Fibroblast of the aortic adventitia (primary cell): ENCODE measurements around the gene IRAK2. TPM values are rescaled to one million over a fixed set of nuclear protein-coding genes. Genes with fewer than 3 reads are reported as not detected.

Experiments
- DNase-seq: peaks from one replicate; pipeline ENCODE4 v3.0.0-alpha.2; 2010; ENCODE audit warnings: low read depth
- H3K4me3 ChIP-seq: 2 replicates; pipeline ENCODE4 v1.5.1; 2011; ENCODE audit warnings: low read depth, mild to moderate bottlenecking, control low read depth, low read length, moderate library complexity
- CTCF ChIP-seq: IDR thresholded peaks from 2 replicates; pipeline ENCODE4 v1.5.1; 2011; ENCODE audit warnings: mild to moderate bottlenecking, low read length, control low read depth, inconsistent platforms; ENCODE audit not compliant: insufficient read depth
- total RNA-seq: library from RNA; depleted of rRNA; stranded (reverse); fragments of >200 nt; gene quantifications from 2 replicates; pipeline ENCODE4 v1.2.3, GENCODE V29; 2012; ENCODE audit warnings: low replicate concordance

The IRAK2 gene
- total RNA-seq, 1 donor = 9.1 TPM

- TF ChIP-seq CTCF = no peak
- no peak for DNase-seq
- H3K4me3 ChIP-seq = no peak overlapping the region
Observed at GRCh38 chr3:10253731-10254130, 89.0 kb downstream of the IRAK2 start.

GRCh38 chr3:10255835-10256234 is 91.1 kb downstream of the IRAK2 start:
- no peak overlapping the region for H3K4me3 ChIP-seq
- no peak for DNase-seq
- TF ChIP-seq CTCF = no peak

- no peak for TF ChIP-seq CTCF
- no peak for DNase-seq
Observed at GRCh38 chr3:10259036-10259435, 94.3 kb downstream of the IRAK2 start.

GRCh38 chr3:10259798-10260197 is 95.1 kb downstream of the IRAK2 start:
- no peak for TF ChIP-seq CTCF
- DNase-seq = no peak
- H3K4me3 ChIP-seq = no peak overlapping the region

More at GRCh38 chr3:10259036-10259435, 94.3 kb downstream of the IRAK2 start:
- H3K4me3 ChIP-seq = no peak overlapping the region

GRCh38 chr3:10260211-10260701 is 95.5 kb downstream of the IRAK2 start:
- no peak for DNase-seq
- TF ChIP-seq CTCF = no peak
- H3K4me3 ChIP-seq = no peak overlapping the region

- no peak overlapping the region for H3K4me3 ChIP-seq
- no peak for TF ChIP-seq CTCF
- no peak for DNase-seq
Observed at GRCh38 chr3:10262027-10262426, 97.3 kb downstream of the IRAK2 start.
